Erythroblast (primary cell): ENCODE results near the gene CLEC7A.

Source experiments
- GATA1 ChIP-seq: IDR thresholded peaks from 2 replicates; pipeline ENCODE4 v1.6.1; 2011; ENCODE audit warnings: low read depth, mild to moderate bottlenecking, control low read depth, low read length, moderate library complexity
- POLR2A ChIP-seq: IDR thresholded peaks from 2 replicates; pipeline ENCODE4 v1.6.1; 2011; ENCODE audit warnings: mild to moderate bottlenecking, low read length

DNA sequence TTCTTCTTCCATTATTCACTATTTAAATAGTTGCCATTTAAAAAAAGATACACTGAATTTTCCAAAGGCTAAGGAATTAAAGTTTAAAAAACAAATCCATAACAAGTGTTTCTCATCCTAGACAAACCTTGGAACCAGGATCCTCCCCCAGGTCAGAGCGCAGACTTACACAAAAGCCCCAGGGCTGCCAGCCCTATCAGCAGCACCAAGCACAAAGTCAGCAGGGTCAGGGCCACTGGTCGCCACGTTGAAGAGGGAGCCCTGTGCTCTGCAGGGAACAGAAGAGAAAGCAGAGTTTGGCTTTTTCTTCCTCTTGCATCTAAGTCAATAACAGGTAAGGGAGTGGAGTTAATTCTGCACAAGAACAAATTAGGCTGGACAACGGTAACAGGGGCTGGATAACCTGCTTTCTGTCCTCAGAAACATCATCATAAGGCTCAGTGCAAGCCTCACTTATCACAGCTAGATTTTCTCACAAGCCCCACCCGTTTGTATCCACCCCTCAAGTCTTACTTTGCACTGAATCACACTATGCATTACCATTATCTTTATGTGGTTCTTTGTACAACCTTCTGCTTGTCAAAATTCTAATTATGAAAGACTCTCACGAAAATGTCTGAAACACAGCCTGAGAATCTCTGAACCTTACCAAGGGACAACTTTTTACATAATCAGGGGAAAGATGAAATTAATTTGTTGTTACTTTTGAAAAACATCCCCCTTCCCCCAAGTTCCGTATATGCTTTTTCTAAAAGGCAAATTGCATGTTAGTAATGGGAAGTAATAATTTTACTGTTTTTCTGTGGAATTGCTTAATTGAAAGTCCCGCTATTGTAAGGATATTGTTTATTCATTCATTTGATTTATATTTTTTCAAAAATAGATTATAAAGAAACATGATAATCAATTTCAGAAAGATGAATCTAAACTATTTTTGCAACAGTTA, 40.8 kb downstream of the CLEC7A start:
- TF ChIP-seq POLR2A (no peak), GATA1 (no peak)
